GM04504 (cell line): ENCODE measurements around the gene CDK14.

Experiments
- DNase-seq: peaks from one replicate; pipeline ENCODE4 v3.0.0-alpha.2; 2012; ENCODE audit warnings: low read depth

CDK14 gene

DNA sequence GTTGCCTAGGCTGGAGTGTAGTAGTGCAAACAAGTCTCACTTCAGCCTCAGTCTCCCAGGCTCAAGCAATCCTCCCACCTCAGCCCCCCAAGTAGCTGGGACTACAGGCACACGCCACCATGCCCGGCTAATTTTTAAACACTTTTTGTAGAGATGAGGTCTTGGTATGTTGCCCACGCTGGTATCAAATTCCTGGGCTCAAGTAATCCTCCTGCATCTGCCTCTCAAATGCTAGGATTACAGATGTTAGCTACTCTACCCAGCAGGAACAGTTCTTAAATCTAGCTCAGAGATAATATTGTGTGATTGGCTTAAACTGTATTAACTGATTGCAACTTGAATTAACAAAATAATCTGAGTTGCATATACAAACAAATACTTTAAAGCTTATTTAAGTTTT, 82.9 kb downstream of the CDK14 start:
- DNase-seq = no peak

DNA sequence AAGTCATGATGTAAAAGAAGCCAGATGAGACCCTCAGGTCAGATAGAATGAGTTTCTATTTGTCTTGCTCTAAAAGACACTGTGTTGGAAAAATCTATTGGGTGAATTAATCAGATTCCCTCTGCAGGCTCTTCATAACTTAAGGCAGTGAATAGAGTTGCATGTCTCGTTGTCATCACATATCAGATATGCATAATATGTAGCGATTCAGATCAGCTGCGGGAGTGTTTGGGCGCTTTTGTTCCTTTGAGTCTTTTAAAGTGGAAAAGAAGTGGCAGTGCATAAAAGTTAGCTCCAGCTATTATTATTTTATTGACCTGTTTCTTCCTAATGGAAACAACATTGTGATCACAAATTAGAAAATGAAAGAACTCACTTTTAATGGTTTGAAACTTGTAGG, 84.4 kb downstream of the CDK14 start:
- no peak for DNase-seq

DNA sequence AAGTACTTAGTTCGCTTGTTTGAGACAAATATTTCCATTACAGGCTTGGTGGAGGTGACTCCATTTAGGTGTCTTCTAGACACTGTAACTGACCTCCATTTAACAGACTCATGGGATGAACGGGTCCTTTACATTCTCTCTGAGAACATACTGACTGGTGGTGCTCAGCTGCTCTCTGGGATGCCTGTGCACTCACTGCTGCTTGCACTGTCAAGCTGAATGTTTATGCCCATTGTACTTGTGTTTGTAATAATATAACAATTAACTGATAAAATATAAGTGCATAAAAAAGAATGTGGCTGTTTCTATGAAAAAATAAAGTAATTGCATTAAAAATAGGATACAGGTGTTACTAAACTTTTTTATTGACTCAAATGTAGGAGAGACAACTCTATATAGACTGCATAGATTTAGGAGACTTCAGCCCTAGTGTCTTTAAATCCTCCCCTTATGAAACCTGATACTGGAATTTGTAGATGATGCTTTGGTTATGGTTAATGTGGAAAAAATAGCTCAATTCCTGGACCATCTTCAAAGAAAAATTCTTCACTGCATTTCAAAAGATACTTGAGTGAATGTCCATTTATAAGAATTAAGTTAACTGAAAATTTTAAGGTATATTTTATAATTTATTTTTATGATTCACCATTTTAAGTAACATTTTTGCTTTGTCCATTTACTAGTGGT, 85.4 kb downstream of the CDK14 start:
- DNase-seq = no peak

DNA sequence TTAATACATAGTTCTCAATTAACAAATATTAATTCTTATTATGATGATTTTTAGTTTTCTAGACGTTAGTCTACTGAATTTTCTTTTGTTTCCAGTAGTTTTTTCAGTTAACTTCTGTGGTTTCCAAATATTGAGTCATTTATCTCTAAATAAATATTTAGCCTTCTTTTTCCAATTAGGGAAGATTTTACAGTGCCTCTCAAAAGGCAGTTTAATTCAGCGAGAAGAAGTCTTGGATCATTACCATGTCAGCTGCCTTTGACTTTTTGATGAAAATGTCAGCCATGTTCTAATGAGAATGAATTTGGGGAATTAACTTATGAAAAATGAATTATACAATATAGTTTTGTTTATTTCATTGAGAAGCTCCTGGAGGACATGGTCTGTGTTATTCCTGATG, 90.0 kb downstream of the CDK14 start:
- DNase-seq = no peak

DNA sequence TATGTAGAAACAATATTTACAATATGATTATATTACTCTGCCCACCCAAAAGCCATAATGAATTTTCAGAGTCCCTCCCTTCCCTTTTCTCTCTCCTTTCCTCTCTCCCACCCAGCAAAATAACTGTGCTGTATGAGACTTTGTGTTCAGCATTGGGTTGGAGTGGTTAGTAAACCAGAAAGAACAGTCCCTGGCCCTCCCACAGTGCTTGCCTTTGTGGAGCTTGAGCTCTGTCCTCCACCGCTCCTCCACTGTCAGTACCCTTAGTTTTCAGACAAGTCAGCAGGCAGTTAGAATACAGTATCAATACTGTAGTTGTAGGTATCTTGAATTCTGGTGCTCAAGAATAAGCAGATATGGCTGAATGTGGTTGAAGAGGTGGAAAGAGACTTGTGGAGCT, 92.7 kb downstream of the CDK14 start:
- DNase-seq = no peak

DNA sequence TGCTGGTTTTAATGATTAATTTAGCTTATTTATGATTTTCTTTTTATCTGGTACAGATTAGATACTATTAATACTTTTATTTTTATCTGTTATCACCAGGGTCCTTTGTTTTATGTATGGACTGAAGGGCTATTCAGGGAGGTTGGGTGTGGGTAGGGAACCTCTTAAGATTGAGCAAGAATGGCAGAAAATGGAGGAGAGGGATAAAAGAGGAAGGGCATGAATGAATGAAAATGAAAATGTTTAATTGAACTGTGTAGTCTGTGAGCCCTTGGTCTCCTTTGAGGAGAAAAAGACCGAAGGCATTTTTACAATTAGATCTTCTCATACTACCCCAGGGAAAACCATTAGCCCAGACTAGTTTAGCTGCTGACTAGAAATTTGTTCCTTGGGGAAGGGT, 93.1 kb downstream of the CDK14 start:
- DNase-seq = no peak

DNA sequence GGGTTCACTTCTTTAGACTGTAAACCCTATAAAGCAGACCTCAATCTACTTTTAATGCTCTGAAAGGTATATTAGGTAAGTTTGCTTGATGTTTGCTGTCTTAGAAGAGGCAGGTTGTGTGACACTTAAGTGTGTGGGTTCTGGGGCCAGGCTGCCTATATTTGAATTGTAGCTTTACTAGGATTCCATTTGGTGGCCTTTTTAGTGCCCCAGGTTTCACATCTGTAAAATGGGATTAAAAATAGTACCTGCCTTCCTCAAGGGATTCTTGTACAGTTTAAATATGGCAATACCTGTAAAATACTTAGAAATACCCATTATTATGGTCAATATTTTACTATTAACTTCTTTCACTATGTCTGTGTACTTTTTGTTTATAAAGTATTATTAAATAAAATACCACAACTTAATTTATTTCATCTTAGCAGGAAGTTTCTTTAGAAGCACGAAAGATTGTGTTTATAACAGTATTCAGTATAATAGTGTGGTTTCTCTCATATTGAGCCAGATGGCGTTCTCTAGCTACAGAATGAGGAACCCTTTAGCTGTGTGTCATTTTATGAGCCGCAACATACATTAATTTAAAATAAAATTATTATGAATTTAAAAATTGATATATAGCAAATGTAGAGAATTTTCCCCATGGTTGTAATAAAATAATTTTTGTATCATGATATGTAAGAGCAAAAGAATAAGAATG, 94.2 kb downstream of the CDK14 start:
- DNase-seq = no peak

DNA sequence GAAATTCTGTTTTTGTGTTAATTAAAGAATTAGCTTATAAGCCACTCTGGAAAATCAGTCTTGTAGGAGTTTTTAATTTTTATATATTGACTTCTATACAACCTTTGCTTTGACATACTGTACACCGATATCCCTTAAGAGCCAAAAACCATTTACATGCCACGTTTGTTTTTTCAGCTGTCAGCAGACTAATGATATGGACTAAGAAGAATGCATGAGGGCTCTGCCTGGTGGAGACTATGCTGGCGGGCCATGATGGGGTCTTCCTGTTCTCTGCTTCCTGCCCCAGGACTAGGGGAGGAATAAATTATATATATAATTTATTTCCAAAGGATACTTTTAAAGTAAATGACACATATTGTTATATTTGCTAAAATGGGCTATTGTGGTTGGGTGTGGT, 96.3 kb downstream of the CDK14 start:
- DNase-seq = no peak

DNA sequence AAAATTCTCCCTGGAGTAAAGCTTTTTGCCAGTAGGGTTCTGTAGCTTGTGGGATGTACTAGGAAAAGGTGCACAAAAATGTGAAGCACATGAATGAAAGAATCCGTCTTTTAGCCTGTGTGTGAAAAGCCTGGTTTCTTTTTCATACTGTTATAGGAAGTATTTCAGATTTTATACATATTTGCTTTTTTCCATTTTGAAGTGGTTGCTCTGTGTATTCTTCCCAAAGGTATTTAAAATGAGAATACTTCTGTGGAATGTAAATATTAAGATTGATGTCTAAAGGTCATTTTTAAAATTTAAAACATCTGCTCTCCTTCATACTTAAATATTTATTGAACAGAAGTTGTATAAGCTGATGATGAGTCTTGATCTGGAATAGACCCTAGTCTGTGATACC, 96.8 kb downstream of the CDK14 start:
- no peak for DNase-seq

DNA sequence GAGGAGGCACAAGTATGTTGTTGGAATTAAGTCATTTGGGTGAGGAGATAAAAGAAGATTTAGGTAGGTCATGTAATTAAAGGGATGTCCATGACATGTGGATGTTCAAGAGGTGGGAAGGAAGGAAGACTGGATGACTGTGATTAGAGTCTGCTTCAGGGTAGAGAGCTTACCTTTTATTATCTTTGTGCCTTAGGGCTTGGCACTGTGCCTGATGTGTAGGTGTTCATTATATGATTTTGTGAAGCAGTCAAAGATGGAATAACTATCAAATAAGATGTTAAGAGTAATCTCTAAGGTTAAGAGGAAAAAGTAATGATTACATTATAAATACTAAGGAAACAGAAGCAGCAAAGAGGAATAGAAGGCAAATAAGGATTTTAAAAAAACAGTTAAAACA, 97.8 kb downstream of the CDK14 start:
- DNase-seq = no peak

DNA sequence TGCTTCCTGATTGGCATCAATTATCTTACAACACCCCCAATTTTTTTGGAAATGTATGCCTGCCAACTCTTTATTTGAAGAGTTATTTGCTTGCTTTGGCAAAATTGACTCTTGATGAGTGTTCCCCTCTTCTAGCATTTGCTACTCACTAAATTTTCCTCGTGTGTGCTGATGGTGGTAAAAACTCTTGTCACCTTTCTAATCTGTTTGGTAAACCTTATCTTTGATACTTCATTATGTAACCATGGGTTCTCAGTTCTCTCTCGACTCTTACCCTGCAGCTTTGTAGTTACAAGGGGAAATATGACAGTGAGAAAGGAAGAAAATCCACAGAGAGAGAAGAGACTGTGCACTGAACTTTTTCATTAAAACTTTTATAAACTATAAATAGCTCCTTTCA, 102.5 kb downstream of the CDK14 start:
- DNase-seq = no peak

DNA sequence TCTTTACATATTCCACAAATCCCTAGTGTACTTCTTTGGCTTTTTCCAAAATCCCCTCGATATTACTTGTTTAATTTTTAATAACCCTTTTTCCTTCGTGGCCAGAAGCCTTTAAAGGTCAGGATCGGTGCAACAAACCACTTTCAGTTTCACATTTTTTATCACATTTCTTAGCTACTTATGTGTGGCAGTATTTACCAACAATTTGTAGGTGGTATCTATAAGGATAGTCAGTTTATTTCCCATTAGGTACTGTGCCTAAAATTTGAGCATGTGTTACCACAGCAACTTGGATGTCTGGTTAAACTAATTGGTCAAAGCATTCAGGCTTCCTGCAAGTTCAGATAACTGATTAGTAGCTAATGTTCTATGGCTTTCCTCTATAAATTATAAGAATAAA, 104.9 kb downstream of the CDK14 start:
- no peak for DNase-seq

DNA sequence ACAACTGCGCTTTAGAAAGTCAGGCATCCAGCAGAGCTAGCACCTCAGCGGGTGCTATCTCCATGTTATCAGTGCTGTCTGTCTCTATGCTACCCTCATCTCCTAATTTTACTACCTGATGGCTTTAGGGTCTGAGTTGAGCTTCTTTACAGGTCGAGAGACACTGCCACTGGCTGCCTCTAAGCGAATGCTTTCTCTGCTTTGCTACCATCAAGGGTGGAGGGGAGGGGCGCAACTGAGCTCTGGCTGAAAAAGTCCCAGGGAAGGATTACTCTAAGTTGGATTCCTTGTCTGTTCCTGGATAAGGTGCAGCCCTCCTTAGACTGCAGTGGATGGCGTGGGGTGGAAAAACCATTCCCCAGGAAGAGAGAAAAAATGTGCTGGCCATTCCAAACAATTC, 105.7 kb downstream of the CDK14 start:
- DNase-seq = no peak

DNA sequence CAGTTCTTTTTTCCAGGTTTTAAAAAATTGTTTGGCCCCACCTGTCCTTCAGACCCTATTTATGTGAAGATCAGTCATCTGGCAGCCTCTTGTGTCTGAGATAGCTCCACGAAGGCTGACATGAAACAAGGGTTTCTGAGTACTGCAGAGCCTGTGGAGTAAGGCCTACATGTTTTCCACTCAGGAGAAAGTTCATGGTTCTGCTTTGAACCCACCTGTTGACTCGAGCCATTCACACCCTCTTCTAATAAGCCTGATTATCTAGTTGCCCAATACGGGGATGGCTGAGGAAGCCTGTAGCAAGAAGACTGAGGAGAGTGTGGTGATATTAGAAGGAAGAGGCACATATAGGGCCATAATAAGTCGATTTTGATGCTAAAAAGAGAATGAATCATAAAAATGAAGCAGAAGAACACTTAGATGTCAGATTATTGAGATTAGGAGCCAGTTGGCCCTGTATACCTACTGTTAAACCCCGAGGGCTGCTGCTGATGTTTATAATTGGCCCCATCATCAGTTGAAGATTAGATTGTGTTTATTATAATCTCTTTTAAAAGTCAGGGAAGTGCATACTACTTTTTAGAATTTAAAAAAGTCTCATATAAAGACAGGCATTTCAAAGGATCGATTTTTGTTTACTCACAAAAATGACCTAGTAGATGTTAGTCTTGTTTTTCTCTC, 109.4 kb downstream of the CDK14 start:
- no peak for DNase-seq

DNA sequence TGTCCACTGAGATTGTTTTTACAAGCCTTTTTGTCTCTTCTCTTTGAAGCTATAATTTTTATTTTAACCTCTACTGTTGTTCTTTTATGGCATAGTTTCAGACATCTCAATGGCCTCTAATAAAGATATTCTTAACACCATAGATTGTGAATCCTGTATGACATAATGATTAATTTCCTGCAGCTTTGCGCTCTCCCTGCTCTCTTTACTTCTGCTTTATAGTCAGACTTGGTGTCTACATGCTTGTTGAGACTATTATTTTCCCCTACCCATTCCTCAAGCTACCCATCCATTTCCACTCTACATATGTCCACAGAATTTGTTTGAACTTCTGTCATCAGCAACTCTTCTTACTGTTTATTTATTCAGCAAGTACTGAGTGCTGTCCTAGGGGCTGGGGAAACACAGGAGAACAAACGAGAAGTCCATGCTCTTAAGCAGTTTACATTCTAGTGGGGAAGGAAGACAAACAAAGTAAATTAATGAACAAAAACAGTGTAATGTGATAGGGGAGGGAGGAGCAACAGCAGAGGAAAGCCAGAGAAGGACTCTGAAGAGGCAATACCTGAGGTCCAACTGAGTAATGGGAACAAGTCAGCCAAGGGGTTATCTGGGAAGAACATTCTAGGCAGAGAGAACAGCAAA, 110.1 kb downstream of the CDK14 start:
- DNase-seq = no peak

DNA sequence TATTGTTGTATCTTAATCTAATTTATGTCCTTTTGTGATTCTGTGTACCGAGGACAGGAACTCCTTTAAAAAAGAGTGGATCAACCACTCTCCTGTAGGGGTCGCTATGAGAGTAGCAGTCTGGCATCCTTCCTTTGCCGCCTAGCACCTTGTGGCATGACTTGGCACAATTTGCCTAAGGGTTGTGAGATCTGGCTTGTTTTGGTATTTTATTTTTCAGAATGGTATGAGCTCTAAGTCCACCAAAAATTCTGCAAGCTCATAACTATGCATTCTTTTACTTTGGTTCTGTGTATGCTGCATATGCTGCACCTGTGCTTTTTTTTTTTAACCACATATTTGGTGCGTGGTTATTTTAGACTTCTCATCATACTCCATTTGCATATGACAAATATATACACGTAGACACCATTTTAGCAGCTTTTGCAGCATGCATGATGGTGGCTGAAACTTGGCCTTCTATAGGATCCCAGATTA, 112.8 kb downstream of the CDK14 start:
- DNase-seq = no peak

DNA sequence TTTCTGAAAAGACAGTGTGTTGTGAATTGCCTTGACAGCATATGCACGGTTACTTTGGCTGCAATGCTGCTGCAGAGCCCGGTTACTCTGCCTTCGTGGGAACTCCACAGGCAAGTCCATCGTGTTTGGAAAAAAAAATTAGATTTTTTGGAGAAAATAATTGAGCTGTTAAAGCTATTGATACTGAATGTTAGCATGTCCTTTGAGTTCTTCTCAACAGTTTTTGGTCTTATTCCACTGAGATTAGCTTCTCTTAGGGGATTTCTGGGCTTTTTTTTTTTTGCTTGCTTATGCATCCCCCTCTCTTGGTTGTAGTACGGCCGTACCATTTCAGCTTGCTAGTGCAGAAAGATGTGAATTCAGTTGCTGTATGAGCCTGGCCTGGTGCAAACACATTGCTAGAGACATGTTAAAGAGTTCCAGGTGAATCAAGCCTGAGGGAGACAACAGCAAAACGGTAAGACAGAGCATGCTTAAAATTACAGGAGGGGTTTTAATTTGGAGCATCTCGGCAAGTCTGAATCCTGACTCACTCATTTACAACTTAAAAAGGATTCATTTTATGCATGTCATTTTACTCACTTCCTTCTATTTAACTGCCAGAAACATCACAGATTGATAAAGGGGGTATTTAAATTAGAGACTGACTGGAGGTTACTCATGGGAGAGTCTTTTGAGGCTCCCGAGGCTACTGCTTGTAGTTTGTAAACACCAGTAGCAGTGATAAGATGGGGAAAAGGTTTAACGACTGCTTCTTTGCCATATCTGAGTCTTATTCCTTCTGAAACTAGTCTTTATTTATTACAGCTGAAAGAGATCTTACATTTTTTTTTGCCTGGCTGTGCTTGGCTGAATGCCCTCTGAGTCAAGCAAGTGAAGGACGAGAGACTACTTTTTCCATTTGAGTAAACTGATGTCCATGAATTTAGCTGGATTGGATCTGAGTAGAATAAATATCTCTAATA, 113.7 kb downstream of the CDK14 start:
- peak; percentile 40 for DNase-seq

DNA sequence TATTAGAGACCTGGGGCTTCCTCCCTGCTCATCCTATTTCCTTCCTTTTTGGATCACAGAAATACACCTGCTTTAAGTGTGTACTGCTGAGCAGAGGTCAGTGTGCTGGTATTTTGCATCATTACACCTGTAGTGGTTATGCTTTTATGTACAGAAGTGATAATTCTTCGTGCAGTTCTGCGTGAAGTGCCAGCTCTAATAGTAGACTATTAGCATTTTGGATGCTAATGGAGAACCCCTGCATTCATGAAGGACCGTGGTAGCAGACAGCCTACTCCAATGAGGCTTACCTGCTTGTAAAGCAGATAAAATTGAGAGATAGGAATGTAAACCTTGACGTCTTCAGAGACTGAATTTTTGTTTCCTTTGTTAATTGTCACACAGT, 114.3 kb downstream of the CDK14 start:
- DNase-seq = no peak

DNA sequence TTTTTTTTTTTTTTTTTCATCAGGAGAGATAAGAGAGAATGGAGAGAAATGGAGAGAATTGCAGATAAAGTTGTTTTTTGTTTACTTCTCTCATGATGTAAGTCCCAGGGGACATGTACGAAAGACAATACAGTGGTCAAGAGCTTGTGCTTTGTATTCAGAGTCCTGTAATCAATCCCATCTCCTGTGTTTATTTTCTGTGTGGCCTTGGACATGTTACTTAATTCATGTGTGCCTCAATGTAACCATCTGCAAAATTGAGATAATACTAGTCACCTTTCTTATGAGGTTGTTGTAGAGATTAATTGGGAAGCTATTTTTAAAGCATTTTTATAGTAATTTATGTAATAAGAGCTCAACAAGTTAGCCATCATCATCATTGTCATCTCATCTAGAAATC, 117.5 kb downstream of the CDK14 start:
- DNase-seq = no peak

DNA sequence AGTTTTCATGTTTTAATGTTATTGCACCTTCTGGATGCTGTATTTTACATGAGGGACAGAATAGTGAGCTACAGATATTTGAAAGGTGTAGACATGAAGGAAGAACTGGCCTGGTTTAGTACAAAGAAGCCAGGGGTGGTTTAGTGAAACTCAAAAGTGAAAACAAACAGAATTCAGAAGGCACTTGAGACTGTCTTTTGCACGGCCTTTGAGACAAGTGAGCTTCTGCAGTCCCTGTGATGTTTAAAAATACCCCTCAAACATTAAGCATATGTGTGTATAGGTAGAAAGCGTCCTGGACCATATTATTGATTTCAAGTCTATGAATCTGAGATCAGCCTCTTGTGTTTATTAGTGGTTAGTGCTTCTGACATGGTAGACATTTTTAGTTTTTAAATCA, 118.9 kb downstream of the CDK14 start:
- no peak for DNase-seq

DNA sequence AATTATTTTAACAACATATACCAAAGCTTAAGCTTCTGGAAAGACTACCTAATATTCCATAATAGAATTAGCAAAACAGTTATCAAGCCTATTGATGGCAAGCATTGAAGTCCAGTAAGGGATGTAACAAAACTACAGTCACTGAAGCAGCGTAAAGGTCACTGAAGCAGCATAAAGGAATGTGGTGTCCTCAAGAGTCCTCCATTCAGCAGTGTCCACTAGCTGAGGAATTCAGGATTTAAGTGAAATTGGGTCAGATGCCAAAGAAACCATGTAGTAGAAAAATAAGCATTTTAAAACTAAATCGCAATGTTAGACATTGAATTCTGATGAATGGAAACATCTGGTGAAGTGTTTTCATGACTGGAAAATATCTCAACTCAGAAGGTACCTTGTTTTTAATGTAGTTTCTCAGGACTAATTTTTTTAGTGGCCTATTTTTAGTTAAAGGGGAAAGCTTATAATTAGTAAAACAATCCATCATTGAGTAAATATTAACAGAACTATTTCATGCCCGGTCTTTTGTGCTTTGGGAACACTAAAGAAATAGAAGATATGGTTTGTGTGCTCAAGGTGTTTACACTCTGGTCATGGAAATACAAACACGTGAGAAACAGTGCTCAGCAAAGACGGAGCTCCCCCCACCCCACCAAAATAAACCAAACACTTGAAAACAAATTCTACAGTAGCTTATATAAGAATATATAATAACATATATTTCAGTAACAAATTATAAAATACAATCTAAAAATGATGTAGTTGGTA, 121.4 kb downstream of the CDK14 start:
- DNase-seq = no peak
